Measurements from ENCODE around the gene ATL2.

The ATL2 gene

DNA sequence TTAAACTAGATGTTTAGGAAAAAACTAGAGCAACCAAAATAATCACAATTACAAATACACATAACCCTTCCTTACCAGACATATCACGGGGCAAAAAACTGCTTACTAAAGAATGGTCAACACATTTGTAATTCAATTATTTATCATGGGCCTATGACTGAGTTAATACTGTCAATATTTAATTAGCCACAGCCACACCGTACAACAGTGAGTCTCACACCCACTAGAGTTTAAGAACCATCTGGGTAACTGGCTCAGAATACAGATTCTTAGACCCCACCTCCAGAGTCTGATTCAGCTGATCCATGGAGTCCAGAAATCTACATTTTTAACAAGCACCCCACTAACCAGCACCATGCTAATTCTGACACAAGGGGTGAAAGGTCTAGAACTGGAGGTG, 14.8 kb downstream of the ATL2 start:
- in situ Hi-C loops (cut with MboI; ENCODE audit: low sequenced_read_pairs, unreplicated experiment), result no loop called here
- no peak for DNase-seq (ENCODE audit: low spot score)
- TF ChIP-seq, protein P1, sequence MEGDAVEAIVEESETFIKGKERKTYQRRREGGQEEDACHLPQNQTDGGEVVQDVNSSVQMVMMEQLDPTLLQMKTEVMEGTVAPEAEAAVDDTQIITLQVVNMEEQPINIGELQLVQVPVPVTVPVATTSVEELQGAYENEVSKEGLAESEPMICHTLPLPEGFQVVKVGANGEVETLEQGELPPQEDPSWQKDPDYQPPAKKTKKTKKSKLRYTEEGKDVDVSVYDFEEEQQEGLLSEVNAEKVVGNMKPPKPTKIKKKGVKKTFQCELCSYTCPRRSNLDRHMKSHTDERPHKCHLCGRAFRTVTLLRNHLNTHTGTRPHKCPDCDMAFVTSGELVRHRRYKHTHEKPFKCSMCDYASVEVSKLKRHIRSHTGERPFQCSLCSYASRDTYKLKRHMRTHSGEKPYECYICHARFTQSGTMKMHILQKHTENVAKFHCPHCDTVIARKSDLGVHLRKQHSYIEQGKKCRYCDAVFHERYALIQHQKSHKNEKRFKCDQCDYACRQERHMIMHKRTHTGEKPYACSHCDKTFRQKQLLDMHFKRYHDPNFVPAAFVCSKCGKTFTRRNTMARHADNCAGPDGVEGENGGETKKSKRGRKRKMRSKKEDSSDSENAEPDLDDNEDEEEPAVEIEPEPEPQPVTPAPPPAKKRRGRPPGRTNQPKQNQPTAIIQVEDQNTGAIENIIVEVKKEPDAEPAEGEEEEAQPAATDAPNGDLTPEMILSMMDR (IDR thresholded peaks at IDR 0.05; ENCODE audit: borderline replicate concordance, control extremely low read depth, extremely low read depth, insufficient read depth, missing control alignments), result no peak

DNA sequence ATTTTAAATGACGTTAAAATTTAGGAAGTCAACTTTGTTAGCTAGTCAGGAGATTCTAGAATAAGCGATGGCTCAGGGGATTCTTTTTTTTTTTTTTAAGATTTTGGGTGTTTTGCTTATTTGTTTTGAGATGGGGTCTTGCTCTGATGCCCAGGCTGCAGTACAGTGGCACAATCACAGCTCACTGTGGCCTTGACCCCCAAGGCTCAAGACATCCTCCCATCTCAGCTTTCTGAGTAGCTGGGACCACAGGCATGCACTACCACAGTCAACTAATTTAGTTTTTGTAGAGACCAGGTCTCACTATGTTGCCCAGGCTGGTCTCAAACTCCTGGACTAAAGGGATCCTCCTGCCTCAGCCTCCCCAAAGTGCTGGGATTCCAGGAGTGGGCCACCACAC, 16.9 kb downstream of the ATL2 start:
- in situ Hi-C loops (cut with MboI; ENCODE audit: low sequenced_read_pairs, unreplicated experiment), result no loop called here
- TF ChIP-seq, protein P1 (IDR thresholded peaks at IDR 0.05; ENCODE audit: borderline replicate concordance, control extremely low read depth, extremely low read depth, insufficient read depth, missing control alignments), result no peak
- DNase-seq (ENCODE audit: low spot score), result no peak

DNA sequence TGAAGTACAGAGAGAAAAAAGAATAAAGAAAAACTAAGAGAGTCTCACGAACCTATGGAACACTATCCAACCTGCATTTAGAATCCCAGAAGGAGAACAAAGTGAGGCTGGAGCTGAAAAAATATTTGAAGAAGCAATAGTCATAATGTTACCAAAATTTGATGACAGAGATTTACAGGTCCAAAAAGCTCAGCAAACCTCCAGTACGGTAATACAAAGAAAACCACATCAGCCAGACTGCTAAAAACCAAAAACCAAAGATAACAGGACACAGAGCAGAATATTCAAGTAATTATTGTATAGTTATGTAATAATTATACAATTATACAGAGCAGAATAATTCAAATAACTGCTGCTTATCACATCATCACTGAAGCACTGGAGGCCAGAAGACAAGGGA, 23.7 kb downstream of the ATL2 start:
- TF ChIP-seq, protein P1 (IDR thresholded peaks at IDR 0.05; ENCODE audit: borderline replicate concordance, control extremely low read depth, extremely low read depth, insufficient read depth, missing control alignments), result no peak
- in situ Hi-C loops (cut with MboI; ENCODE audit: low sequenced_read_pairs, unreplicated experiment), result no loop called here
- no peak for DNase-seq (ENCODE audit: low spot score)

DNA sequence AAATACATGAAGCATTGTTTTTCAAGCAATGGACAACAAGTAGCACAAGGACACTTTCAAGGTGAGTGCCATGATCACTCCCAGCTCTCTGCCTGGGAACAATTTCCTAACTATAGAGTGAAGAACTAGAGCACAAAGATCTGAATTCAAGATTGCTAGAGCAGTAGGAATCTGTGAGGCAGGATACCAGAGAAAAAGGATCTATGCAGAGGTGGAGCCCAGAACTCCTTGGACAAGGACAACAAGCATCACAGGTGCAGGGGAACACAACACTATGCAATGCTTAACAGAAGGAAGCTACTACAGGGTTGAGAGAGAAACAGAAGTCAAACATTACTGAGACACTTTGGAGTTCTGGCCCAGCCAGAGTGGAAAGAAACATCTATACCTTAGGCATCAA, 24.7 kb downstream of the ATL2 start:
- DNase-seq (ENCODE audit: low spot score), result no peak
- TF ChIP-seq, protein P1 (IDR thresholded peaks at IDR 0.05; ENCODE audit: borderline replicate concordance, control extremely low read depth, extremely low read depth, insufficient read depth, missing control alignments), result no peak
- in situ Hi-C loops (cut with MboI; ENCODE audit: low sequenced_read_pairs, unreplicated experiment), result no loop called here

DNA sequence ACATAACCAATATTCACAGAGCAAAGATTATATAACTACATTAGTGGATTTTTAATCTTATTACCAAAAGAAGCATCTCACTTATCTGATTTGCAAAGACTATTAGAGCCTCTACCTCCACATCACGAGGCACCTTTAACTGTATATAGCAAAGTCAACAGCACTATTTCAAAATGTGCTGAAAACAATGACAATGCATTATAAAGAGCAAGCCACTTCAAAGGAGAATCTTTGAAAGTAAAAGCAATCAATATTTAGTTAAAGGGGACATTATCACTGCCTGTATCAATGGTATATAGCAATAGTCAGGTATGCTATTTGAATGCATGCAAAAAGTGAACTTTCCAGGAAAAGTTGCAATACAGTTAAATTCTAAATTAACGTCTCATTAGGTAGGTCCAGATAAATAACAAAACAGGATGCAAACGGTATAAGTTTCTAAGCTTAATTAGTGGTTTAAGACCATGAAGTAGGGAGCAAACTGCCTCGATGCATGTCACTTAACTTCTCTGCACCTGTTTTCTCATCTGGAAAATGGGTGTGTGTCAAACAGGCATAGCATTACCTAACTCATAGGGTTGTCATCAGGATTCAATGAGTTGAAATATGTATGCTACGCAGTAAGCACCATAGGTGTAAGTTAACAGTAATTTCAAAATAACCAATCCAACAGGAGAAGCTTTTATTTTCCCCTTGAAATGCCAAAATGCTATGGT, 31.6 kb downstream of the ATL2 start:
- TF ChIP-seq, protein P1 (IDR thresholded peaks at IDR 0.05; ENCODE audit: borderline replicate concordance, control extremely low read depth, extremely low read depth, insufficient read depth, missing control alignments), result no peak
- in situ Hi-C loops (cut with MboI; ENCODE audit: low sequenced_read_pairs, unreplicated experiment), result no loop called here
- no peak for DNase-seq (ENCODE audit: low spot score)

DNA sequence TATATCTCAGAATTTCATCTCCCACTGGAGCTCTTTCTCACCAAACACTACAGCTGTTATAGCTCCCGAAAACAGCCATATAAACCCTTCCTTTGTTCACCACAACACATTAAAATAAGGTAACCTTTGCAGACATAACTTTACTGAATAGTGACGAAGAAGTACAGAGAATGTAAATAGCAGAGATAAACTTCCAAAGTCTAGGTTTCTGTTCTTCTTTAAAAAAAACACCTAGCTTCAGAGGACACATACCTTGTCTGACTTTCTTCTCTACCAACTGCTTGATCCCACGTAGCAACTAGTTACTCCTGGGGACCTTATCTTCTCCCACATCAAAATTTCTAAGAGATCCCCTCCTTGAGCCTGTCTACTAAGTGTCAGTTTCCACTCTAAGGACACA, 32.3 kb downstream of the ATL2 start:
- in situ Hi-C loops (cut with MboI; ENCODE audit: low sequenced_read_pairs, unreplicated experiment), result no loop called here
- TF ChIP-seq, protein P1 (IDR thresholded peaks at IDR 0.05; ENCODE audit: borderline replicate concordance, control extremely low read depth, extremely low read depth, insufficient read depth, missing control alignments), result no peak
- no peak for DNase-seq (ENCODE audit: low spot score)
